GM19240 (cell line): ENCODE data around the gene GNA14.
"Not testable (repeated sequence)": the region's sequence is repeated elsewhere in the genome, so short reads cannot be mapped to it uniquely, and the experiment has no call there.

Source experiments
- DNase-seq: peaks from one replicate; pipeline ENCODE4 v3.0.0; 2011; ENCODE audit warnings: low spot score; ENCODE audit not compliant: insufficient read length

The GNA14 gene

GRCh38 chr9:77417566-77417965 is 230.6 kb downstream of the GNA14 start:
- DNase-seq: no peak

DNA sequence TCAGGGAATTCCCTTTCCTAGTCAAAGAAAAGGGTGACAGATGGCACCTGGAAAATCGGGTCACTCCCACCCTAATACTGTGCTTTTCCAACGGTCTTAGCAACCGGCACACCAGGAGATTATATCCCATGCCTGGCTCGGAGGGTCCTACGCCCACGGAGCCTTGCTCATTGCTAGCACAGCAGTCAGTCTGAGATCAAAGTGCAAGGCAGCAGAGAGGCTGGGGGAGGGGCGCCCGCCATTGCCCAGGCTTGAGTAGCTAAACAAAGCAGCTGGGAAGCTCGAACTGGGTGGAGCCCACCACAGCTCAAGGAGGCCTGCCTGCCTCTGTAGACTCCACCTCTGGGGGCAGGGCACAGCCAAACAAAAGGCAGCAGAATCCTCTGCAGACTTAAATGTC is 239.6 kb downstream of the GNA14 start:
- DNase-seq: not testable (repeated sequence)

GRCh38 chr9:77403239-77403638 is 244.9 kb downstream of the GNA14 start:
- DNase-seq: no peak

- no peak for DNase-seq
Observed at GRCh38 chr9:77402286-77402685, 245.8 kb downstream of the GNA14 start.

GRCh38 chr9:77399964-77400363 is 248.2 kb downstream of the GNA14 start:
- no peak for DNase-seq

DNA sequence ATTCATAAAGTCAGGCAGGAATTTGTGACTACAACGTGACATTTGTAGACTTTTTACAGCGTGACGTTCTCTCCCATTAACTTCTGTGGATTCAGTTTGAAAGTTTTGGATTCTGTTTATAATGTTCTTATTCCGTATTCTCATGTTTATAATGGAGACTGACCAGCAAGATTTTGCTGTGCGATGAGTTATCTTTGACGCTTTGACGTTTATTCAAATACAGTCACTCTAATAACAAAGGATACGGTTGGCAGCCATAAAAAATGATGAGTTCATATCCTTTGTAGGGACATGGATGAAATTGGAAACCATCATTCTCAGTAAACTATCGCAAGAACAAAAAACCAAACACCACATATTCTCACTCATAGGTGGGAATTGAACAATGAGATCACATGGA is 249.5 kb downstream of the GNA14 start:
- not testable (repeated sequence) for DNase-seq

GRCh38 chr9:77392328-77392727 is 255.8 kb downstream of the GNA14 start:
- no peak for DNase-seq

DNA sequence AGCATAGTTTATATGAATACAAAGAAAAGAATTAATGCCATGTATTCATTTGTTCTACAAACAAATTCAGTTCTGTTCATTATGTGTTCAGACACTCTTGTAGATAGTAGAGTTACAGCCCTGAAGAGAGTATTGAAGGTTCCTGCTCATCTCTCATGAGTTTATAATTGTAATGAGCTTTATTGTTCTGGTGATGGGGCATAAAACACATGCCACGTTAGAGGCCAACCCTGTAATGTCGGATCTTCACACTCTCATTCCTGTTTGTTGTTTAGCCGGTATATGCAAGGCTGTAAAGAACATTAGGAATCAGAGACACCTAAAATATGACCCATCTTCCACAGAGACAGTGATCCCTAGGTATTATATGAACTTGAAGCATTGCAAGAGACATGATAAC is 256.3 kb downstream of the GNA14 start:
- DNase-seq: no peak

GRCh38 chr9:77386187-77386586 is 261.9 kb downstream of the GNA14 start:
- DNase-seq: no peak

DNA sequence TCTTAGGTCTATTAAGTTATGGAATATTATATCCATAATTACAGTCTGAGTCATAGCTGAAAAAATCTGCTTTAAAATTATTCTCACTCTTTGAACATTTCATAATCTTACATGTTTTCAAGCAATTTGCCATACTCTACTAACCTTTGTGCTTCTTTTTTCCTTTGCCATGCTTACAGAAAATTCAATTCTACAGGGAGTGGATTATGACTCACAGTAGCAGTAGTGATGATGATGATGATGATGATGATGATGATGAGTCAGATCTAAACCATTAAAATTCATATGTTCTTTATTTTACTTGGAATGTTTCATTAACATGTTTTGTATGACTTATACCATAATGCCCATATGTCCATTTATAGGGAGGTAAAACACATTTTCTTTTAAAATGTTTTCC is 263.7 kb downstream of the GNA14 start:
- DNase-seq: no peak

DNA sequence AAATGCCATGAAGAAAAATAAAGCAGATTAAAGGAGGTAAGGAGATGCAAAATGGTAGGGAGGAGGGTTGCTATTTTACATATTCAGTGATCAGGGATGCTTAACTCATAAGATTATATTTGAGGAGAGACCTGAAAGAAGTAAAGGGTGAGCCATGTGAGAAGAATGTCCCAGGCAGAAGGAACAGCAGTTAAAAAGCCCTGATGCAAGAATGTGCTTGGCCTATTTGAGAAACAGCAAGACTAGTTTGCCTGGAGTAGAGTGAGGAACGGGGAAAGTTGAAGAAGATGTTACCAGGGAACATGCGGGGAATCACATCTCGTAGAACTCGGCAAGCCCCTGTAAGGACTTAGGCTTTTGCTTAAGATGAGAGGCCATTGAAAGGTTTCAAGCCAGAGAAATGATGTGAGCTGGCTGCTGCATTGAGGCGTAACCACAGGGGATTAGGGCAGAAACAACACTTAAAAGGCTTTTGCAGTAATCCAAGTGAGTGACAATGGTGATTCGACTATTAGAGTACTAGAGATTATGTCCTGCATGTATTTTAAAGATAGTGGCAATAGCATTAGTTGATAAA is 272.1 kb downstream of the GNA14 start:
- no peak for DNase-seq

GRCh38 chr9:77374266-77374665 is 273.9 kb downstream of the GNA14 start:
- no peak for DNase-seq
